PC-9 (cell line): ENCODE measurements around the gene CSNK2A1. TPM values are rescaled to one million over a fixed set of nuclear protein-coding genes. Genes with fewer than 3 reads are reported as not detected.
A peak's percentile ranks its signal among the peaks of the same experiment; 100 is the strongest.

Source experiments
- BruUV-seq: library from RNA; stranded (reverse); fragments of 400-500 nt; replicated peaks from 2 replicates; lab custom pipeline; 2021; lab: Mats Ljungman, UMichigan
- CTCF ChIA-PET: fragments of 300-600 bp; sonication (Branson Sonifier 250); formaldehyde crosslinking; loops from one replicate; lab custom pipeline; 2022; ENCODE audit warnings: antibody characterized with exemption; lab: Charles Lee
- POLR2A ChIA-PET: fragments of 300-600 bp; sonication (Branson Sonifier 250); formaldehyde crosslinking; loops from one replicate; lab custom pipeline; 2022; ENCODE audit warnings: antibody characterized with exemption; ENCODE audit not compliant: unreplicated experiment; lab: Charles Lee
- DNase-seq, 2 experiments: peaks; one replicate each; pipeline versions ENCODE4 v3.0.0 to v3.0.0-alpha.2; 2015 to 2022; ENCODE audit warnings: mixed read lengths in 1 of 2
- H2AFZ ChIP-seq: fragments of 200-600 bp; sonication (generic); 2 replicates; pipeline ENCODE4 v1.8.1; 2017; ENCODE audit warnings: antibody characterized with exemption
- H3F3A ChIP-seq: fragments of 200-600 bp; sonication (generic); 2 replicates; pipeline ENCODE4 v1.8.1; 2017; ENCODE audit warnings: antibody characterized with exemption, mild to moderate bottlenecking, low read depth; ENCODE audit not compliant: insufficient read depth
- H3K27ac ChIP-seq: fragments of 200-600 bp; sonication (generic); 2 replicates; pipeline ENCODE4 v1.6.1; 2016; ENCODE audit warnings: mixed run types
- H3K27me3 ChIP-seq: fragments of 200-600 bp; sonication (generic); 2 replicates; pipeline ENCODE4 v1.6.1; 2016; ENCODE audit warnings: low read depth, mixed run types; ENCODE audit not compliant: insufficient read depth
- H3K36me3 ChIP-seq: fragments of 200-600 bp; sonication (generic); 2 replicates; pipeline ENCODE4 v1.6.1; 2016; ENCODE audit warnings: low read depth, mixed run types
- H3K4me1 ChIP-seq: fragments of 200-600 bp; sonication (generic); replicated peaks from 2 replicates; pipeline ENCODE4 v1.6.1; 2016; ENCODE audit warnings: mixed run types; ENCODE audit not compliant: insufficient read depth
- H3K4me2 ChIP-seq: fragments of 200-600 bp; sonication (generic); 2 replicates; pipeline ENCODE4 v1.6.1; 2017; ENCODE audit warnings: mixed run types
- H3K4me3 ChIP-seq: fragments of 200-600 bp; sonication (generic); 2 replicates; pipeline ENCODE4 v1.6.1; 2016; ENCODE audit warnings: mixed run types
- H3K79me2 ChIP-seq: fragments of 200-600 bp; sonication (generic); 2 replicates; pipeline ENCODE4 v1.6.1; 2017; ENCODE audit warnings: low read depth, mixed run types
- H3K9me2 ChIP-seq: fragments of 200-600 bp; sonication (generic); 2 replicates; pipeline ENCODE4 v1.8.1; 2017; ENCODE audit warnings: mild to moderate bottlenecking; ENCODE audit not compliant: insufficient read depth
- H3K9me3 ChIP-seq: fragments of 200-600 bp; sonication (generic); 2 replicates; pipeline ENCODE4 v1.8.1; 2016; ENCODE audit warnings: low read depth; ENCODE audit not compliant: insufficient read depth
- H4K20me1 ChIP-seq: fragments of 200-600 bp; sonication (generic); 2 replicates; pipeline ENCODE4 v1.8.1; 2017; ENCODE audit not compliant: insufficient read depth
- EZH2 ChIP-seq: fragments of 200-600 bp; sonication (generic); IDR thresholded peaks from 2 replicates; pipeline ENCODE4 v1.8.0; 2017; ENCODE audit warnings: antibody characterized with exemption, low read depth
- intact Hi-C: fragments of 100-400 bp; cut with micrococcal nuclease; formaldehyde crosslinking; loops from one replicate; pipeline ENCODE4 v1.10.0; 2022; ENCODE audit not compliant: unreplicated experiment
- total RNA-seq: library from RNA; stranded (reverse); gene quantifications from 2 replicates; pipeline ENCODE4 v1.2.3, GENCODE V29; 2021
- TF ChIP-seq, protein P1 (sequence below): fragments of 200-600 bp; sonication (generic); conservative IDR thresholded peaks from 2 replicates; pipeline ENCODE4 v1.6.1; 2017; ENCODE audit warnings: mixed run types, antibody characterized with exemption, mild to moderate bottlenecking, moderate library complexity

Gene CSNK2A1
- total RNA-seq, 1 experiment from 2014 or later, result 222 TPM

- no TSS peak for BruUV-seq
- no peak overlapping the region for H3K4me2 ChIP-seq
- H3F3A ChIP-seq, result no peaks in the 10 kb centered on the region
- intact Hi-C loops, result no loop called here
- peaks cover 22% of the 10 kb centered on the region for H3K79me2 ChIP-seq
- H3K9me2 ChIP-seq, result no peaks in the 10 kb centered on the region
- H2AFZ ChIP-seq, result no peak overlapping the region
- peaks cover 13% of the 10 kb centered on the region; the same call in 1 of the 2 replicates for H3K27me3 ChIP-seq
- peaks cover 11% of the 10 kb centered on the region for H3K4me1 ChIP-seq
- H4K20me1 ChIP-seq, result no peaks in the 10 kb centered on the region
- H3K9me3 ChIP-seq, result 0 out of 2 replicates have a peak, but pooled peaks cover 2% of the 10 kb centered on the region
- no peak overlapping the region for H3K4me3 ChIP-seq
- H3K36me3 ChIP-seq, result peaks cover 7% of the 10 kb centered on the region
- no peak overlapping the region for H3K27ac ChIP-seq
- DNase-seq, result no peak
- ChIA-PET POLR2A (interaction anchor here (0.6 kb wide), 1 partner anchor 99 kb away, joined by 4 read pairs; no protein-coding TSS in a partner anchor), CTCF (no interaction called here)
- no peak for TF ChIP-seq EZH2
- TF ChIP-seq, protein P1, sequence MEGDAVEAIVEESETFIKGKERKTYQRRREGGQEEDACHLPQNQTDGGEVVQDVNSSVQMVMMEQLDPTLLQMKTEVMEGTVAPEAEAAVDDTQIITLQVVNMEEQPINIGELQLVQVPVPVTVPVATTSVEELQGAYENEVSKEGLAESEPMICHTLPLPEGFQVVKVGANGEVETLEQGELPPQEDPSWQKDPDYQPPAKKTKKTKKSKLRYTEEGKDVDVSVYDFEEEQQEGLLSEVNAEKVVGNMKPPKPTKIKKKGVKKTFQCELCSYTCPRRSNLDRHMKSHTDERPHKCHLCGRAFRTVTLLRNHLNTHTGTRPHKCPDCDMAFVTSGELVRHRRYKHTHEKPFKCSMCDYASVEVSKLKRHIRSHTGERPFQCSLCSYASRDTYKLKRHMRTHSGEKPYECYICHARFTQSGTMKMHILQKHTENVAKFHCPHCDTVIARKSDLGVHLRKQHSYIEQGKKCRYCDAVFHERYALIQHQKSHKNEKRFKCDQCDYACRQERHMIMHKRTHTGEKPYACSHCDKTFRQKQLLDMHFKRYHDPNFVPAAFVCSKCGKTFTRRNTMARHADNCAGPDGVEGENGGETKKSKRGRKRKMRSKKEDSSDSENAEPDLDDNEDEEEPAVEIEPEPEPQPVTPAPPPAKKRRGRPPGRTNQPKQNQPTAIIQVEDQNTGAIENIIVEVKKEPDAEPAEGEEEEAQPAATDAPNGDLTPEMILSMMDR, result no peak
Measured at GRCh38 chr20:546353-546752, 2.8 kb upstream of the CSNK2A1 start.

DNA sequence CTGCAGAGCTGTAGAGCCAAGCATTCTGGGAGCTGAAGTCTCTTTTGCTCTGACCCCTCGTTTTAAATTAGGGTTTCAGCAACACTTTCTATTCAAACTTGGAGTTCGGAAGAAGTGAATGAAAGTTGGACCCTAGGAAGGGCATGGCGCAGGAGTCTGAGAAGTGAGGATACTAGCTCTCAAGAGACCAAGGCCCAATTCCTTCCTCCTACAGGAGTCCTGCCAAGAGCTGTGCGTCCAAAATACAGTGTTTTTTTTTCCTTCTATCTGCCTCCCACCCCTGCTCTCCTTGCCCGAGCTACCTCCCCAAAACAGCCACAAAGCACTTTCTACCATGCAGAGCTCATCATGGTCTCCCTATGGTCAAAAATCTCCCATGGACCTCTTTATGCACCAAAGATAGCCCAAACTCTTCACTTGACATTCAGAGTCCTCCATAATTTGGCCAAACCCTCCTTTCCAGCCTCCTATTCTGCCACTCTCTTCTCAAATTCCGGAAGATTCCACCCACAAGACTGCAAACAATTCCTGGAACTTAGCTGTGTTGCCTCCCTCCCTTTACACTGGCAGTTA is 649 bp upstream of the CSNK2A1 start:
- Histone ChIP-seq H3K4me1 (peaks cover 11% of the 10 kb centered on the region), H3K27ac (0 out of 2 replicates have a peak overlapping the region, but pooled peaks have one; percentile 62), H4K20me1 (peaks cover 10% of the 10 kb centered on the region; the same call in 1 of the 2 replicates), H3K79me2 (peaks cover 43% of the 10 kb centered on the region), H3K9me3 (peaks cover 17% of the 10 kb centered on the region), H3K27me3 (no peaks in the 10 kb centered on the region), H3K4me2 (peak overlapping the region; percentile 97), H3K9me2 (no peaks in the 10 kb centered on the region), H3K4me3 (peak overlapping the region; percentile 95; the same call in 1 of the 2 replicates), H3K36me3 (peaks cover 24% of the 10 kb centered on the region), H2AFZ (peak overlapping the region; percentile 89), H3F3A (no peaks in the 10 kb centered on the region; the same call in 1 of the 2 replicates)
- intact Hi-C loops, result no loop called here
- TF ChIP-seq, protein P1, result no peak
- ChIA-PET POLR2A (interaction anchor here (0.6 to 1.0 kb wide), 3 partner anchors 116 to 1229 kb away, joined by 3 to 24 read pairs (median 3); partner anchors contain the start of gene SLC52A3), CTCF (interaction anchor here (1.4 kb wide), 1 partner anchor 224 kb away, joined by 4 read pairs; the partner anchor contains the start of gene SLC52A3)
- BruUV-seq, result TSS peak; percentile 73
- DNase-seq, result no peak

GRCh38 chr20:542777-543368 is 717 bp downstream of the CSNK2A1 start:
- Histone ChIP-seq H2AFZ (peak overlapping the region; percentile 89; the same call in 1 of the 2 replicates), H3K9me2 (no peaks in the 10 kb centered on the region), H3K36me3 (peaks cover 24% of the 10 kb centered on the region), H3K79me2 (peaks cover 57% of the 10 kb centered on the region), H3K4me1 (peaks cover 11% of the 10 kb centered on the region), H3K9me3 (peaks cover 17% of the 10 kb centered on the region), H3K27ac (peak overlapping the region; percentile 62), H3K27me3 (no peaks in the 10 kb centered on the region), H4K20me1 (peaks cover 24% of the 10 kb centered on the region; the same call in 1 of the 2 replicates), H3K4me3 (peak overlapping the region; percentile 95), H3K4me2 (peak overlapping the region; percentile 97), H3F3A (peaks cover 5% of the 10 kb centered on the region; the same call in 1 of the 2 replicates)
- ChIA-PET POLR2A (interaction anchor here (0.6 to 1.0 kb wide), 6 partner anchors 12 to 731 kb away, joined by 4 to 24 read pairs (median 4); partner anchors contain the start of gene SLC52A3), CTCF (interaction anchor here (0.5 to 1.4 kb wide), 2 partner anchors 226 to 235 kb away, joined by 4 to 9 read pairs; partner anchors contain the start of gene SLC52A3)
- TF ChIP-seq, protein P1, result no peak
- TF ChIP-seq EZH2, result no peak
- peak in 1 of 2 experiments; percentile 21 for DNase-seq
- intact Hi-C loops, result no loop called here
- no TSS peak for BruUV-seq
